GM21717 (cell line): ENCODE results near the gene FAM149A.

Experiments
- ATAC-seq: cut with Tn5 transposase; IDR thresholded peaks from one replicate; pipeline ENCODE4 v1.9.1; 2021; ENCODE audit warnings: mild to moderate bottlenecking, moderate library complexity; ENCODE audit not compliant: unreplicated experiment

FAM149A gene

DNA sequence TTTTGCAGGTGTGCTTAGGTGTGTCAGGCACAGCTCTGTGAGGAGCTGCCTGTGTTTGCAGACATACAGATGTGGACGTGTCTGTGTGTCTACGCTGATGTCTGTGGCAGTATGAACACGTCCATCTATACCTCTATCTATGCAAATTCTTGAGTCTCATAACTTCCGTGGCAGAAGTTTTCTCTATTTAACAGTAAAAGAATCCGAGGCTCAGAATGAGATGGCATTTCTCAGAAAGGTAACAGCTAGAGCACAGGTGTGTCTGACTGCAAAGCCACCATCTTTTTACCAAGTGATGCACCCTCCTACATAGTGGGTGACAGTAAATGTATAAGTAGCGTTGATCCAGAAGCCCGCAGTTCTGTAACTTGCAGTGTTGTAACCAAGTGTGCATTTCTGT is 47.0 kb downstream of the FAM149A start:
- no peak for ATAC-seq

DNA sequence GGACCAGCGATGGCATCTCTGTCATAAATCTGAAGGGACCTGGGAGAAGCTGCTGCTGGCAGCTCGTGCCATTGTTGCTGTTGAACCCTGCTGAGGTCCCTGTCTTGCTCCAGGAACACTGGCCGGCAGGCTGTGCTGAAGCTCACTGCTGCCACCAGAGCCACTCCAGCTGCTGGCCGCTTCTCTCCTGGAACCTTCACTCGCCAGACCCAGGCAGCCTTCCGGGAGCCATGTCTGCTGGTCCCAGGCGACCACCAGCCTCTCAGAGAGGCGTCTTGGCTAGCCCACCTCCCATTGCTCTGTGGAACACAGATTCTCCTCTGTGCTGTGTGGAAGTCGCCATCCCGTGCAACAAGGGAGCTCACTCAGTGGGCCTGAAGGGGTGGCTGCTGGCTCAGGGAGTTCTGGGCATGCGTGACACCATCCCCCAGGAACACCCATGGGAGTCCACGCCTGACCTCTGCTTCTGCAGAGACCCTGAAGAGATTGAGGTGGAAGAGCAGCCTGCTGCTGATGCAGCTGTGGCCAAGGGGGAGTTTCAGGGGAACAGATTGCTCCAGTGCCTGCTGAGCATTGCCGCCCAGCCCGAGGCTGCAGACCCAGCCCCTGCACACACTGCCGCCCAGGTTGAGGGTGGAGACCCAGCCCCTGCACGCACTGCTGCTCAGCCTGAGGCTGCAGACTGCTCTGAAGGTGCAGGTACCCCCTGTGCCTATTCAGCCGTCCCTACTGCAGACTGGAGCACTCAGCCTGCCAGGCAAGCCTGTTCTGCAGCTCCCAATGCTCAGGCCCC is 53.7 kb downstream of the FAM149A start:
- ATAC-seq = no peak

DNA sequence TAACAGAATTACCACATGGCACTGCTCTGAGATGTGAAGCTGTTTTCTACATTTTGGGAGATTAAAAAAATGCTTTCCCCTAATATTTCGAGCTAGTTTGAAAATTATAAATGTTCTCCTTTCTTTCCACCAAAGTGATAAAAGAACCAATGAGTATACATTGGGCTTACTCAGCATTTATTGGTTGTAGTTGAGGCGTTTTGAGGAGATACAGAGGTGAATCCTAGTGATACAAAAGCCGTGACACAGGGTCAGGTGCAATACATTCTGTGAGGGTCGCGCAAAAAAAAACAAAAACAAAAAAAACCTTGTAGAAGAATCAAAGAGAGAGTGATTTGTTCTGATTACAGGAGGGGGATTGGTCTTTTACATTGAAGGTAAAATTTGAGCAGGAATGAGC is 54.5 kb downstream of the FAM149A start:
- ATAC-seq = no peak

DNA sequence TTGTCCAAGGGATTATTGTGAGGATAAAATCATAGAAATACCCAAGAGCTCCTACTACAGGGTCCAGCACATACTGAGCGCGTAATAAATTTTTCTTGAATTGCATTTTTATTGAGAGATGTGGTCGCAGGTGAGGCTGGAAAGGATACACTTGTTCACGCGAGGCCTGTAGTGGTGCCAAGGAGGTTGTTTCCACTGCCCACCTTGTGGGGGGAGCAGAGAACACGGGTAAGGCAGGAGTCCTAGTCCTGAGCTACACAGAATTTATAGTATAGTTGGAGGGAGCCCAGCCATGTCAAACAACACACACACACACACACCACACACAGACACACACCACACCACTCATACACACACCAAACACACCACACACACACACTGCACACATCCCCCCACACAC is 55.1 kb downstream of the FAM149A start:
- ATAC-seq = no peak

DNA sequence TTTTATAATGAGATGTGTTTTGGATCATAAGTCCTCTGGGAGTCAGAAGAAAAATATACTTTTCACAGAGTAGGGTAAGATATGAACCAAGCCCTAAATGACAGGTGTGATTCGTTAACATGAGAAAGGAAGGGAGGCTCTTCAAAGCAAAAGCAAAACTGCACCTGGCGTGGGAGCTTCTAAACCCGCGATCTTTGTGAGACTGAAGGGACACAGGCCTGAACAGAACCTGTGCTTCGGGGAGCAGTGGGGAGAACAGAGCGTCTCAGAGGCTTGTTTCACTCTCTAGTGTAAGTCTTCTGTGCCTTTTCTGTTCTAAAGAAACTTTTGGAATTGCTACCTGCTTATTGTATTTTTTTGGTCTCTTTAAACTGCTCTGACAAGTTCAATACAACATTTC is 56.6 kb downstream of the FAM149A start:
- peak; percentile 98 for ATAC-seq

DNA sequence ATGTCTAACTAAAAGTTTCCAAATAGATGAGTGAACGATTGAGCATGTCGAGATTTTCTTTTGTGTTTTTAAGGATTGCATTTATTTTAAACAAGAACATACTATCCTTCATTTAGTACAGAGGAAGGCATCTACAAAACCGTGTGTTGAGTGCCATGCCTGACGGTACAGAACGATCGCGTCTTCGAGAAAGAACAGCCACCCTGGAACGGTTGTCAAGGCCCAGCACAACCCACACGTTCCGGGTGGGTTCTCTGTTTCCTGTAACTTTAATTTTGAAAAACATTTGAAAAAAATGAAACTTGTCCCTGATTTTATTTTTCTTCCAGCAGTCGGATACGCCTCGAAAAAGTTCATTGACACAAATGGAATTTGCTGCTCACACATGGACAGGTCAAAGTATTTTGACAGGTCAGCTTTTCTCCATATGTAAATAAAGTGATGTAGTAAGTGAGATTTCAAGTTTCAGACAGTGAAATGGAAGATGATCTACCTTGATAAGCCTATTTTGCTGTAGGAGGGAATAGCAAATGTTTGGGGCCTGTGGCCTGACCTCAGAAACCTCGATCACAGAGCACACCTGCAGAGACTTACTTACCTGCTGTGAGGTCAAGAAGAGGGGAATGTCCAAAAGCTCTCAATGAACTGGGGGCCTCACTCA is 62.5 kb downstream of the FAM149A start:
- ATAC-seq = no peak

DNA sequence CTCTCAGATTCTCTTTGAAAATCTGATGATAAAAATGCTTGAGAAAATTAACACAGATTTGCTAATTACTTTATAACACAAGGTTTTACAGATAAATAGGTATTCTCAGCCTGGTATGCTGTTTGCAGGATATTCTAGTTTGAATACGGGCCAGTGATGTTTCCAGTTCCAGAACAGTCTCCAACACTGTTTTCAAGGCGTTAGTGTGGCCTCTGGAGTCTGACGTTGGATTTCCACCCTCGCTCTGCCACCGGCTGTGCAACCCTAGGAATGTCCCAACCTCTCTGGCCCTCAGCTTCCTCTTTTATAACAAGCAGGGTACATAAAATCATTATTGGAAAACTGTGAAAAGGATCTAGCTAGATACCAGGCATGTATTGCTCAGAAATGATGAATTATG is 63.1 kb downstream of the FAM149A start:
- ATAC-seq = no peak

DNA sequence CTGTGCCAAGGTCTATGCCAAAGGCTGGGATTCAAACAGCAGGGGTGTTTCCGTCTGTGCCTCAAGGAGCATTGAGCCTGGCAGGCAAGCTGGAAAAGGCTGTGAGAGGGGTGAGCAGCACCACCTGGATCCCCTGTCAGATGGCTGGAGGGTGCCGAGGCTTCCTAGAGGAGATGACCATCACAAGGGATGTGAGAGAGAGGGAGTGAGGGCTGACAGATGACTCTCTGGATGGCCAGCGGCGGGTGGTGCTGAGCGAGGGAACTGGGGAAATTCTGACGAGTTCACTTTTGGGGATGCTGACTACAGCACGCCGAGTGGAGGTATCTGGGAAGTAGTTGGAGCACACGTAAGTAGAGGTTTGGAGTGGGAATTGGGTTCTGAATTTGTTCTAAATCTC is 64.2 kb downstream of the FAM149A start:
- ATAC-seq = no peak

DNA sequence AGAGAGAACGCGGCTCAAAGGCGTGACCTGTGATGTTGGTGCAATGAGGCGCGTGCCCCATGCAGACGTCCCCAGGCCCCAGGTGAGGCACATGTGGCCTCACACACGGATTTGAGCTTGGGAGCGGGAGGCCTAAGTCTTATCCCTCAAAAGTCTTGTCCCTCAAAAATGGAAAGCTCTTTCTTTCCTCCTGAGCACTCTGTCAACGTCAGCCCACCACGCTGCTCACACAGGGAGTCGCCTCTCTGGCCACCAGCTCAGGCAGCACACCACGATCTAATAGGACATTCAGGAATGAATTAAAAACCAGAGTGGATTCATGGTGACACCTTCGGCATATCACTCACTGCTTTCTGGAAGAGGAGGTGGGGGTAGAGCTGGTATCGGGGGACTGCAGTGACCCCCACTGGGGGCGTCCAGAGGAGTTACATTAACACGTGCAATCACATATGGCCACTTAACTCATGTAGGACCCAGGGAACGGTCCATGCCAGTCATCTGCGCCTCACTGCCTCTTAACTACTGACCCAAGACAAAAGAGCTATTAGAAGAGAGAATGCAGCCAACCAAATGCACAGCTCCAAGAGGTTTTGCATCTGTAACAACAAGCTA is 64.9 kb downstream of the FAM149A start:
- ATAC-seq = no peak

DNA sequence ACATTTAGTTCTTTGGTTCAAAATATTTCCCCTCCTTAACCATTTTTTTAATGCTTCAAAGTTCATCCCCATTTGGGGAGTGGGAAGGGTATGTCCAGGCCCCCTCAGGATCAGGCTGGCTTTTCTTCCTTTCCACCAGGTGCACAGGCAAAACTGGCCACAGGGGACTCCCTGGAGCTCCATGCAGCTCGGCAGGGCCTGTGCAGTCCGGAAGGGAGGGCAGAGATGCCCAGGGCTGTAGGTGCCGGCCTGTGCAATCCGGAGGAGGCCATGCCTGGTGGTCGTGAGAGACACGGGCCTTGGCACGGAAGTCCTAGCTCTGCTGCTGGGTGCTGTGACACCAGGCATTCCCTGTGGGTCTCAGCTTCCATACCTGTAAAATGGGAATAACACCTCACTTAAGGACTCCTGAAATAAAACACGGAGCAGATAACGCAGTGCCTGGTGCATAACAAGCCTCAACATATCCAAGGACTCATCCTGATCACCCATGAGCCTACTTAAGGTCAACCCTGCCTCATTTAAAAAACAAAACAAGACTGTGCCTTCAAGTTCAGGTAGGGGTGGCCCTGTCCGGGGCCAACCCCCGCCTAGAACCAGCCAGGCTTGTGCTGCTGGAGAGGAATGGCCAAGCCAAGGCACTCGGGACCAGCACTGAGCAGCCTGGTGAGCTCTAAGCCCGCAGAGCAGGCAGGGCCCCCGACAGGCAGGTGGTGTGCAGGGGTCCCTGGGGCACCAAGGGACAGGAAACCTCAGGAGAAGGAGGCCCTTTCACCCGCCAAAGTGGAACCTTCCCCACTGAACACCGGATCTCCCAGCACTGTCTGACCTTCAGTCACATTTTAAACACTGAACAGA is 65.7 kb downstream of the FAM149A start:
- ATAC-seq = no peak

DNA sequence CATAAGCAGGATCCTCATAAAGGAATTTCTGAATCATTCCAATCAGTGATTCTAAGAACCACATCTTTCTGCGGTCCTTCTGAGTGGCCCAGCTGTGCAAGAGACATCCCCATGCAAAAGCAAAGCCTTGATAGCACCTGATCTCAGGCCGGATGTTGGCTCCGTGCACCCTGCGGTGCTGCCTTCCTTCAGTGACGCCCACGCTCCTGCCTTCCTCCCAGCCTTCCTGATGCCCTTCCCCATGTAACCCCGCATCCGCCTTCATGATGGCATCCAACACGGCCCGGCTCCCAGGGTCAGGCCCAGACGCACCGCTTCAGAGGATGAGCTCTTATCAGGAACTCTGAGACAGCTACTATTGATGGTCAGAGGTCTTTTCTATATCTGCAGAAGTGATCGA is 66.5 kb downstream of the FAM149A start:
- no peak for ATAC-seq

DNA sequence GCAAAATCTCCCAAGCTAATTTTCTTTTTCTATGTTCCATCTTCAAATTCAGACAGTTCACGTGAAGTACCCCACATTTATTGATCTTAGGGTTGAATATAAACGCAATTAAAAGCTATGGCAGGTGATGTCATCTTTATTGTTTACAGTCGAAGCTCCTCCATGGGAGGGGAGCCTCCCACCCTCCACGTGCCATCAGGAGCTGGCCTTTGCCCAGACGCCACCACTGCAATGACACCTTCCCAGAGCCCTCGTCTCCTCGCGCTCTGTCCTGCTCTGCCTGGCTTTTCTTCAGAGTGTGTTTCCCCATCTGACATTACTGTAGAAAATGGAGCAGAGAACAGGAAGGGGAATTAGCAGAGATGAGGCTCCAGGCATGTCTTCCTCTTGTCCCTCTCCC is 68.0 kb downstream of the FAM149A start:
- no peak for ATAC-seq

DNA sequence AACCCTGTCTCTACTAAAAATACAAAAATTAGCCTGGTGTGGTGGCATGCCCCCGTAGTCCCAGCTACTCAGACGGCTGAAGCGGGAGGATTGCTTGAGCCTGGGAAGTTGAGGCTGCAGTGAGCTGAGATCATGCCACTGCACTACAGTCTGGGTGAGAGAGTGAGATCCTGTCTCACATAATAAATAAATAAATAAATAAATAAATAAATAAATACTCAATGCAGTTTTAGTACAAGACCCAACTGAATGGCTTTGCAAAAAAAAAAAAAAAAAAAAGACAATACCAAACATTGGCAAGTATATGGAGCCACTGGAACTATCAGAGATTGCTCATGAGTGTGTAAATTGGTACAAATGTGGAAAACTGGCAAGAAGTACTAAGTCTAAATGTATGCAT is 83.6 kb downstream of the FAM149A start:
- no peak for ATAC-seq

DNA sequence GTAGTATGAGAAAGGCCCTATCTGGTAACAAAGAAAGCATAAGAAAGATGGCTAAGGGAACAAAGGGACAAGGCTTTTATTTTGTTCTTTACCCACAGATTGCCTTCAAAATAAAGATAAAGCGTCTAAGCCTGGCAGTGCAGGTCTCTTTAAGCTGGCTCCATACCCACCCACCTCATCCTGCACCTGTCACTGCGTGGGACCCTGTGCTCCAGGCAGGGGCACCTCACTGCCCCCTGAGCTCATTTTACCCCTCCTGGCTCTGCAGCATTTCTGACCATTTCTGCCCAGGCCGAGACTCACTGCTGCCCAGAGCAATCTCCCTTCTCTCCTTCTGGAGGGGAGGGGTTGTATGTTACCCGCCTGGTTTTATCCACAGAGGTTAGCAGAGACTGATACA is 85.2 kb downstream of the FAM149A start:
- no peak for ATAC-seq

DNA sequence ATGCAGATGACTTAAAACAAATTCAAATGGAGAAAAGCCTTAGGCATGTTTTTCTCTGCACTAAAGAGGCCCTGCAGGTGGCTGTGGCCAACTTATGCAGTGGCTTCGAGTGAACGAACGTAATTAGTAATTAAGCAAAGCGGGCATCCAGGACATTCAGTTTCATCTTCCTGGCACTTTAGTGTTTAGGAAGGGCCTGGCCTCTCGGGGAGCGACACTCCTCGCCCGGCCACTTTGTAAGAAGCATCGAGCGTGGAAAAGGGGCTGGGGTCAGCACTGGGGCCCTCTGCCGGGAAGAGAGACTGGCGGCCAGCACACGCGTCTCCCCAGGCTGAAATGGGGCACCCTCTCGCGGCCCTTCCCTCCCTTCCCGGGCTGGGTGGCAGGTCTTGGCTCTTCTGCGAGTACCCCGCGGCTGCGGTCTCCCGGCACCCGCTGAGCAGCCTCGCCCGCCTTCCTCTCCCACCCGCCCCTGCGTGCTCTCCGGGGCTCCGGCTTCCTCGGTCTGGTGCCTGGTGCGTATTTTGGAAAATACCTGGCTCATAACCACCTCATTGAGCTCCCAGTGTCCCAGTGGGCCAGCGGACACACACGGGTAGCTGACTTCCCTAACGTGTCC is 86.2 kb downstream of the FAM149A start:
- peak; percentile 35 for ATAC-seq

DNA sequence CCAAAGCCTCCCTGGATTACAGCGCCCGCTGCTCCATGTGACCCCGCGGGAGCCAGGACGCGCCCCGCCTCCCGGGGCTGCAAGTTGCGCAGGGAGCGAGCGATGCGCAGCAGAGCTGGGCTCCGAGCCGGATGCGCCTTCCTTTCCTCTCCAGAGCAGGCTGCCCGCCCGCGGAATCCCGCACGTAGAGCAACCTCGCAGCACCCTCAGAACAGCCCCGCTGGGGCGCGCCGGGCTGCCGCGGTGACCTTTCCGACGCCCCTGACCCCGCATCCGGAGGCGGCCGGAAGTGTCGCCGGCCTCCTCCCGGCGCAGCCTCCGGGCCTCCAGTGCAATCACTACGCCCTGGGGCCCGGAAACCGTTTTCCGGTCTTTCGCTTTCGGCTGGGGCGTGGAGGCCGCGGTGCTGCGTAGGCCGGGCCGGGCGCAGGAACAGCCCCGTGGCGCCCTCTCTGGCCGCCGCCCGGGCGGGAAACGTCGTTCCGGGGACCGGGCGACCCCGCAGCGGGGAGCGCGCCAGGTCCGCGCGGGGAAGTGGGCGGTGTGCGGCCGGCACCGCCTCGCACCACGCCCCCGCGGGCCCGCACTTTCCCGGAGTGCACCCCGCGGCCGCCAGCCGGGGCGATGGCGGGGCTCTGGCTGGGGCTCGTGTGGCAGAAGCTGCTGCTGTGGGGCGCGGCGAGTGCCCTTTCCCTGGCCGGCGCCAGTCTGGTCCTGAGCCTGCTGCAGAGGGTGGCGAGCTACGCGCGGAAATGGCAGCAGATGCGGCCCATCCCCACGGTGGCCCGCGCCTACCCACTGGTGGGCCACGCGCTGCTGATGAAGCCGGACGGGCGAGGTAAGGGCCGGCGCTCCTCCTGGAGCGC is 86.9 kb downstream of the FAM149A start, which contains the start of gene CYP4V2:
Gene CYP4V2, plus strand, starts transcription at position 368 of the 866 bp plus-strand sequence. Its CDS starts 257 bp downstream, at position 625.
- ATAC-seq = peak; percentile 92

DNA sequence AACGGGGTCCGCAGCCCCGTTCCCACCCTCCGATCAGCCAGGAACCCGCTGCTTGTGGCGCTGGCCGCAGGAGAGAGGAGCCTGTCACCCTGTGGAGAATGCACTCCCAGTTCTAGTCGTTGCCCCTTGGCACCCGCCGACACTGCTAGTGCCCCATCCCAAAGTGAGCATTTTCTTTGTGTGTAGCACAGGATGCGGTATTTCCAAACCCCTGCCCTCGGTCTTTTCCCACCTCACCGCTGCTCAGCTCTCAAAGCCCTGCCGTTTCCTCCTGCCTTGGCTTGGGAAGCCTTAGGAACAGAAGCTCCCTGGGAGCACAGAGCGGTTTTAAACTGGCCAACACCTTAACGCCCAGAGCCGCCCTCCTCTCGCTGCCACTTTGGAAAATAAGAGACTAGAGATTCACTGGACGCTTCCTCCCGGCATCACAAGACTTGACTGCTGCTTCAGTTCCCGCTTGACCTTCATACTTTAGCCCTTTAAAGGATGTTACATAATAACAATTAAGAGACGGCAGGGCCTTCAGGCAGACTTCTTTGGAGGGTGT is 87.6 kb downstream of the FAM149A start:
- ATAC-seq = peak; percentile 24

DNA sequence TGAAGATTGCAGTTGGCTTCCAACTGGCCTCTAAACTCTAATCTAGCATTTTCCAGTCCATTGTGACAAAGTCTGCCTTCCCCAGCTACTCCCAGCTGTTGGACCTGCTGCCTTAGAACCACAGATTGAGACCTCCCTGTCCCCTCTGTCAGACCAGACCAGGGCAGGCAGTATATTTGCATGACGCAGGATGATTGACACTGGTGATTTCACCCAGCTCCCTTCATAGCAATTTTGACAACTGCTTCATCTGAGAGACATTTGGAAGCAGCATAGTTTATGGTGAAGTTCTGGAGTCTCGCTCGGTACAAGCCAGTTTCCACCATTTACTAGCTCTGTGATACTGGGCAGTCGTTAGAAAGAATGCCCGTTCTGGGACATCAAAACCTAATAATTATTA is 89.3 kb downstream of the FAM149A start:
- no peak for ATAC-seq

DNA sequence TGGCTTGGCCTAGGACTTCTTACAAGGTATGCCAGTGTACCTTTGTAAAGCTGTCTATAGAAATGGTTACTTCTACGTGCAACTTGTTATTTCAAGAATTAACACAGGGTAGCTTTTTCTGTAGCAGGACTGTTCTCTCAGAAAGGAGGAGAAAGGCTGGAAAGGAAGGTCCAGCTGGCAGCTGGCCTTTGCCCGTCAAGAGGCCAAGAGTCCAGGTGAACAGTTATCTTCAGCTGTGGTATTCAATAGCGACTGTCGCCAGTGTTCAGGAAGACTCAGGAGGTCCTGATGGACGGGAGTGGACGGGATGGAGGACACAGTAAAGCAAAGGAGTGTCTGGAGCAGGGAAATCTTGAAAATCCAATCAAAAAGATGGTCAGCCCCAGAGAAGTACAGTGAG is 91.6 kb downstream of the FAM149A start:
- ATAC-seq = no peak
